OCI-LY1 (cell line): ENCODE data around the gene MBD5.

Source experiments
- EZH2 ChIP-seq: fragments of 200-600 bp; sonication (generic), shearing (Covaris generic); IDR thresholded peaks from 2 replicates; pipeline ENCODE4 v1.8.0; 2017; ENCODE audit warnings: borderline replicate concordance, mixed run types, mild to moderate bottlenecking, antibody characterized with exemption, low read length, moderate library complexity, mixed read lengths
- TF ChIP-seq, protein P1 (sequence below): fragments of 200-600 bp; sonication (generic), shearing (Covaris generic); IDR thresholded peaks from 2 replicates; pipeline ENCODE4 v1.5.1; 2017; ENCODE audit warnings: mild to moderate bottlenecking, antibody characterized with exemption, low read length, moderate library complexity, mixed read lengths

GRCh38 chr2:148007219-148007900, 13.5 kb upstream of the MBD5 start:
- TF ChIP-seq, protein P1, sequence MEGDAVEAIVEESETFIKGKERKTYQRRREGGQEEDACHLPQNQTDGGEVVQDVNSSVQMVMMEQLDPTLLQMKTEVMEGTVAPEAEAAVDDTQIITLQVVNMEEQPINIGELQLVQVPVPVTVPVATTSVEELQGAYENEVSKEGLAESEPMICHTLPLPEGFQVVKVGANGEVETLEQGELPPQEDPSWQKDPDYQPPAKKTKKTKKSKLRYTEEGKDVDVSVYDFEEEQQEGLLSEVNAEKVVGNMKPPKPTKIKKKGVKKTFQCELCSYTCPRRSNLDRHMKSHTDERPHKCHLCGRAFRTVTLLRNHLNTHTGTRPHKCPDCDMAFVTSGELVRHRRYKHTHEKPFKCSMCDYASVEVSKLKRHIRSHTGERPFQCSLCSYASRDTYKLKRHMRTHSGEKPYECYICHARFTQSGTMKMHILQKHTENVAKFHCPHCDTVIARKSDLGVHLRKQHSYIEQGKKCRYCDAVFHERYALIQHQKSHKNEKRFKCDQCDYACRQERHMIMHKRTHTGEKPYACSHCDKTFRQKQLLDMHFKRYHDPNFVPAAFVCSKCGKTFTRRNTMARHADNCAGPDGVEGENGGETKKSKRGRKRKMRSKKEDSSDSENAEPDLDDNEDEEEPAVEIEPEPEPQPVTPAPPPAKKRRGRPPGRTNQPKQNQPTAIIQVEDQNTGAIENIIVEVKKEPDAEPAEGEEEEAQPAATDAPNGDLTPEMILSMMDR, result no peak
- TF ChIP-seq EZH2, result no peak
